NCI-H748 treated with DMSO at 0.1 percent for 48 hours (cell line): ENCODE data around the gene SPTBN1.

Experiments used
- DNase-seq: peaks from one replicate; lab custom pipeline; 2025; lab: John Stamatoyannopoulos, UW

The SPTBN1 gene

GRCh38 chr2:54610700-54611099, 154.6 kb downstream of the SPTBN1 start:
- DNase-seq = no peak

GRCh38 chr2:54611830-54612545, 155.9 kb downstream of the SPTBN1 start:
- DNase-seq = no peak

GRCh38 chr2:54613386-54613785, 157.3 kb downstream of the SPTBN1 start:
- DNase-seq = no peak

- no peak for DNase-seq
These were observed 157.7 kb downstream of the SPTBN1 start for GRCh38 chr2:54613794-54614257.

- DNase-seq = no peak
These were observed 158.7 kb downstream of the SPTBN1 start for GRCh38 chr2:54614819-54615218.

- DNase-seq = no peak
These were observed 159.9 kb downstream of the SPTBN1 start for GRCh38 chr2:54615832-54616534.

GRCh38 chr2:54617409-54617808, 161.3 kb downstream of the SPTBN1 start:
- DNase-seq = no peak

GRCh38 chr2:54618646-54619565, 162.8 kb downstream of the SPTBN1 start:
- DNase-seq = no peak

GRCh38 chr2:54619660-54620231, 163.6 kb downstream of the SPTBN1 start:
- DNase-seq = no peak

GRCh38 chr2:54620948-54621347, 164.8 kb downstream of the SPTBN1 start:
- no peak for DNase-seq

GRCh38 chr2:54624591-54625071, 168.5 kb downstream of the SPTBN1 start:
- DNase-seq = no peak

- no peak for DNase-seq
These were observed 170.0 kb downstream of the SPTBN1 start for GRCh38 chr2:54626131-54626530.

GRCh38 chr2:54626884-54627283, 170.8 kb downstream of the SPTBN1 start:
- DNase-seq = no peak

- DNase-seq = no peak
These were observed 171.8 kb downstream of the SPTBN1 start for GRCh38 chr2:54627973-54628372.

- DNase-seq = no peak
These were observed 172.3 kb downstream of the SPTBN1 start for GRCh38 chr2:54628418-54628817.

GRCh38 chr2:54628957-54629356, 172.8 kb downstream of the SPTBN1 start:
- DNase-seq = no peak

GRCh38 chr2:54629390-54629789, 173.3 kb downstream of the SPTBN1 start:
- no peak for DNase-seq

GRCh38 chr2:54629914-54630857, 174.1 kb downstream of the SPTBN1 start:
- no peak for DNase-seq

GRCh38 chr2:54630858-54631497, 174.9 kb downstream of the SPTBN1 start:
- DNase-seq = no peak

- no peak for DNase-seq
These were observed 175.6 kb downstream of the SPTBN1 start for GRCh38 chr2:54631755-54632154.
